Hepatocyte (in vitro differentiated cells): ENCODE measurements around the gene BLOC1S2. TPM values are rescaled to one million over a fixed set of nuclear protein-coding genes. Genes with fewer than 3 reads are reported as not detected.
A peak's percentile ranks its signal among the peaks of the same experiment; 100 is the strongest.
"Not testable (repeated sequence)": the region's sequence is repeated elsewhere in the genome, so short reads cannot be mapped to it uniquely, and the experiment has no call there.

ENCODE experiments used
- DNase-seq: peaks from one replicate; pipeline ENCODE4 v3.0.0-alpha.2; 2016; ENCODE audit warnings: low spot score
- H2AFZ ChIP-seq: fragments of 200-600 bp; sonication (generic); 2 replicates; pipeline ENCODE4 v1.6.0; 2016; ENCODE audit warnings: antibody characterized with exemption, mild to moderate bottlenecking
- H3K27ac ChIP-seq: fragments of 200-600 bp; sonication (generic); 2 replicates; pipeline ENCODE4 v1.5.1; 2016; ENCODE audit warnings: mild to moderate bottlenecking
- H3K27me3 ChIP-seq: fragments of 200-600 bp; sonication (generic); 2 replicates; pipeline ENCODE4 v1.6.1; 2016
- H3K36me3 ChIP-seq: fragments of 200-600 bp; sonication (generic); replicated peaks from 2 replicates; pipeline ENCODE4 v1.5.1; 2016; ENCODE audit warnings: low read depth; ENCODE audit not compliant: insufficient read depth
- H3K4me1 ChIP-seq: fragments of 200-600 bp; sonication (generic); 2 replicates; pipeline ENCODE4 v1.5.1; 2016; ENCODE audit warnings: mild to moderate bottlenecking, moderate library complexity; ENCODE audit not compliant: insufficient read depth
- H3K4me2 ChIP-seq: fragments of 200-600 bp; sonication (generic); 2 replicates; pipeline ENCODE4 v1.6.0; 2016
- H3K4me3 ChIP-seq: fragments of 200-600 bp; sonication (generic); 2 replicates; pipeline ENCODE4 v1.5.1; 2016; ENCODE audit warnings: mild to moderate bottlenecking
- H3K79me2 ChIP-seq: fragments of 200-600 bp; sonication (generic); 2 replicates; pipeline ENCODE4 v1.6.0; 2017; ENCODE audit warnings: mild to moderate bottlenecking
- H3K9me2 ChIP-seq: fragments of 200-600 bp; sonication (generic); replicated peaks from 2 replicates; pipeline ENCODE4 v1.6.0; 2017; ENCODE audit warnings: mild to moderate bottlenecking; ENCODE audit not compliant: insufficient read depth
- H3K9me3 ChIP-seq: fragments of 200-600 bp; sonication (generic); 2 replicates; pipeline ENCODE4 v1.5.1; 2016; ENCODE audit warnings: low read depth, mild to moderate bottlenecking
- H4K20me1 ChIP-seq: fragments of 200-600 bp; sonication (generic); 2 replicates; pipeline ENCODE4 v1.6.0; 2016; ENCODE audit warnings: mild to moderate bottlenecking; ENCODE audit not compliant: insufficient read depth, poor library complexity, severe bottlenecking
- CTCF ChIP-seq: fragments of 200-600 bp; sonication (generic); IDR thresholded peaks from 2 replicates; pipeline ENCODE4 v1.5.1; 2016; ENCODE audit warnings: antibody characterized with exemption, mild to moderate bottlenecking; ENCODE audit not compliant: poor library complexity
- EZH2 ChIP-seq: fragments of 200-600 bp; sonication (generic); IDR thresholded peaks from 2 replicates; pipeline ENCODE4 v1.6.1; 2016; ENCODE audit warnings: antibody characterized with exemption, mild to moderate bottlenecking, borderline replicate concordance
- EZH2phosphoT487 ChIP-seq: fragments of 200-600 bp; sonication (generic); IDR thresholded peaks from one replicate; pipeline ENCODE4 v1.6.1; 2018; ENCODE audit warnings: antibody characterized with exemption, mild to moderate bottlenecking, low read depth, moderate library complexity; ENCODE audit not compliant: unreplicated experiment, severe bottlenecking
- WGBS: methylation state at CpG from one replicate; pipeline ENCODE4 v1.1.6; 2016; ENCODE audit warnings: low lambda C conversion rate; ENCODE audit errors: missing lambda C conversion rate; 5-methylcytosine and 5-hydroxymethylcytosine counted together
- polyA plus RNA-seq: library from polyadenylated mRNA; unstranded; fragments of >200 nt; fragmentation: Nextera tagmentation; extraction: Ambion mirVana; gene quantifications from 2 replicates; pipeline ENCODE4 v1.2.1, GENCODE V29; 2016
- total RNA-seq: library from RNA; depleted of rRNA; stranded (reverse); fragments of >200 nt; gene quantifications from 2 replicates; pipeline ENCODE4 v1.2.3, GENCODE V29; 2014

The BLOC1S2 gene
- total and polyA plus RNA-seq, 2 experiments from 2014 or later: 50.1 to 50.4 TPM

- WGBS: 80% methylated on average over 9 of the region's 9 CpGs
- no peak overlapping the region for H3K4me3 ChIP-seq
- no peak for TF ChIP-seq EZH2
- no peak for TF ChIP-seq CTCF
- TF ChIP-seq EZH2phosphoT487: no peak
- H3K36me3 ChIP-seq: no peaks in the 10 kb centered on the region
- no peaks in the 10 kb centered on the region for H4K20me1 ChIP-seq
- H3K9me2 ChIP-seq: no peaks in the 10 kb centered on the region
- H3K4me2 ChIP-seq: no peak overlapping the region
- no peaks in the 10 kb centered on the region for H3K79me2 ChIP-seq
- peaks cover 5% of the 10 kb centered on the region for H3K4me1 ChIP-seq
- H3K27ac ChIP-seq: no peak overlapping the region
- no peaks in the 10 kb centered on the region for H3K27me3 ChIP-seq
- H3K9me3 ChIP-seq: no peaks in the 10 kb centered on the region
- no peak for DNase-seq
- H2AFZ ChIP-seq: no peak overlapping the region
These were observed 10.8 kb upstream of the BLOC1S2 start for GRCh38 chr10:100297242-100297641.

GRCh38 chr10:100293066-100293465 lies 6.6 kb upstream of the BLOC1S2 start:
- Histone ChIP-seq H3K27me3 (no peaks in the 10 kb centered on the region), H3K79me2 (no peaks in the 10 kb centered on the region), H3K4me3 (no peak overlapping the region)

GRCh38 chr10:100292300-100292699 lies 5.8 kb upstream of the BLOC1S2 start:
- not testable (repeated sequence) for H3K9me2 ChIP-seq, H3K27me3 ChIP-seq, DNase-seq, H3K79me2 ChIP-seq, H3K9me3 ChIP-seq, H3K4me3 ChIP-seq, H3K4me1 ChIP-seq, H3K36me3 ChIP-seq, H2AFZ ChIP-seq, H3K4me2 ChIP-seq, H4K20me1 ChIP-seq
- WGBS: 66% methylated on average over 4 of the region's 4 CpGs
- peak overlapping the region; percentile 49 for H3K27ac ChIP-seq

More at GRCh38 chr10:100293066-100293465, 6.6 kb upstream of the BLOC1S2 start:
- no peak for TF ChIP-seq CTCF
- TF ChIP-seq EZH2phosphoT487: no peak
- TF ChIP-seq EZH2: no peak
- no peak overlapping the region for H2AFZ ChIP-seq
- H3K9me2 ChIP-seq: no peaks in the 10 kb centered on the region
- DNase-seq: no peak
- H3K4me1 ChIP-seq: peaks cover 5% of the 10 kb centered on the region
- no peak overlapping the region for H3K27ac ChIP-seq
- no peaks in the 10 kb centered on the region for H3K36me3 ChIP-seq
- no peaks in the 10 kb centered on the region for H4K20me1 ChIP-seq
- H3K9me3 ChIP-seq: no peaks in the 10 kb centered on the region
- H3K4me2 ChIP-seq: no peak overlapping the region

- no peaks in the 10 kb centered on the region for H3K79me2 ChIP-seq
- no peak for TF ChIP-seq CTCF
- TF ChIP-seq EZH2: no peak
- TF ChIP-seq EZH2phosphoT487: no peak
- H3K9me3 ChIP-seq: no peaks in the 10 kb centered on the region
- H4K20me1 ChIP-seq: no peaks in the 10 kb centered on the region
- H3K4me2 ChIP-seq: no peak overlapping the region
- H2AFZ ChIP-seq: no peak overlapping the region
- H3K9me2 ChIP-seq: no peaks in the 10 kb centered on the region
- H3K36me3 ChIP-seq: no peaks in the 10 kb centered on the region
- H3K4me1 ChIP-seq: peaks cover 5% of the 10 kb centered on the region
- no peak overlapping the region for H3K27ac ChIP-seq
- DNase-seq: no peak
- 75% methylated on average over 3 of the region's 3 CpGs for WGBS
- H3K27me3 ChIP-seq: no peaks in the 10 kb centered on the region
- no peak overlapping the region for H3K4me3 ChIP-seq
These were observed 4.9 kb upstream of the BLOC1S2 start for GRCh38 chr10:100291356-100291755.
